K562 (cell line): Measurements from ENCODE around the gene ARIH1. TPM values are rescaled to one million over a fixed set of nuclear protein-coding genes. Genes with fewer than 3 reads are reported as not detected.

Experiments
- AFF4 ChIP-seq: sonication (generic); formaldehyde crosslinking; IDR thresholded peaks from 2 replicates; pipeline ENCODE4 v1.8.0; 2023; ENCODE audit warnings: mild to moderate bottlenecking, missing genetic modification reagents
- E2F1 ChIP-seq: sonication (generic); formaldehyde crosslinking; IDR thresholded peaks from 2 replicates; pipeline ENCODE4 v1.8.1; 2023; ENCODE audit warnings: mild to moderate bottlenecking, missing genetic modification reagents, moderate library complexity
- GTF2B ChIP-seq: IDR thresholded peaks from 2 replicates; pipeline ENCODE4 v1.6.1; 2011; ENCODE audit not compliant: insufficient read length; ENCODE audit errors: extremely low read depth
- HSF4 ChIP-seq: fragments of 250-450 bp; sonication (Bioruptor Pico); IDR thresholded peaks from 2 replicates; pipeline ENCODE4 v2.1.2; 2022; ENCODE audit warnings: mild to moderate bottlenecking, moderate library complexity, borderline replicate concordance
- ILK ChIP-seq: fragments of 450-650 bp; IDR thresholded peaks from 2 replicates; pipeline ENCODE4 v1.6.1; 2016; ENCODE audit warnings: missing genetic modification characterization, low read depth, mild to moderate bottlenecking, missing compliant biosample characterization, moderate library complexity, borderline replicate concordance
- JUN ChIP-seq, 2 experiments: sonication (generic) in 1 of 2; formaldehyde crosslinking in 1 of 2; IDR thresholded peaks; 2 replicates each; pipeline versions ENCODE4 v1.6.1 to v1.8.0; 2012 to 2022; ENCODE audit warnings: borderline replicate concordance in 2 of 2, mild to moderate bottlenecking in 2 of 2, improper control_type of control experiment in 1 of 2, low read depth in 1 of 2, low read length in 1 of 2, missing genetic modification reagents in 1 of 2
- MTA3 ChIP-seq: fragments of 450-650 bp; formaldehyde crosslinking; IDR thresholded peaks from 2 replicates; pipeline ENCODE4 v1.6.1; 2017; ENCODE audit warnings: mild to moderate bottlenecking, borderline replicate concordance
- SMAD4 ChIP-seq: fragments of 250-450 bp; sonication (Bioruptor Pico); conservative IDR thresholded peaks from 2 replicates; pipeline ENCODE4 v1.8.0; 2021; ENCODE audit warnings: inconsistent platforms, mild to moderate bottlenecking, moderate library complexity
- STAG1 ChIP-seq: sonication (generic); formaldehyde crosslinking; IDR thresholded peaks from 2 replicates; pipeline ENCODE4 v1.5.0; 2020; ENCODE audit warnings: missing genetic modification reagents, borderline replicate concordance
- TAF1 ChIP-seq: IDR thresholded peaks from 2 replicates; pipeline ENCODE4 v1.6.1; 2011; ENCODE audit warnings: mild to moderate bottlenecking, low read length, moderate library complexity; ENCODE audit not compliant: insufficient read depth, control insufficient read depth, severe bottlenecking; ENCODE audit errors: extremely low read depth
- TFAP4 ChIP-seq: sonication (generic); formaldehyde crosslinking; IDR thresholded peaks from 2 replicates; pipeline ENCODE4 v1.8.0; 2022; ENCODE audit warnings: missing genetic modification reagents, mild to moderate bottlenecking, moderate library complexity, borderline replicate concordance
- ZBTB34 ChIP-seq: fragments of 250-450 bp; sonication (Bioruptor Pico); IDR thresholded peaks from 2 replicates; pipeline ENCODE4 v1.8.0; 2021; ENCODE audit warnings: mild to moderate bottlenecking, moderate library complexity
- ZKSCAN3 ChIP-seq: fragments of 250-450 bp; sonication (Bioruptor Pico); IDR thresholded peaks from 2 replicates; pipeline ENCODE4 v1.4.0; 2020
- ZNF134 ChIP-seq: fragments of 250-450 bp; sonication (Bioruptor Pico); conservative IDR thresholded peaks from 2 replicates; pipeline ENCODE4 v1.4.0; 2020
- ZNF395 ChIP-seq: fragments of 200-800 bp; sonication (Bioruptor generic); IDR thresholded peaks from 2 replicates; pipeline ENCODE4 v1.6.1; 2017; ENCODE audit warnings: missing genetic modification characterization, missing compliant biosample characterization
- polyA plus RNA-seq, 8 experiments: library from polyadenylated mRNA; depleted of rRNA in 4 of 8; stranded (reverse) in 5 of 8; unstranded in 3 of 8; fragments of >200 nt; fragmentation: Nextera tagmentation in 2 of 8; fragmentation: Illumina TruSeq in 1 of 8; extraction: Ambion mirVana in 2 of 8; extraction: Trizol in 1 of 8; gene quantifications; 2 replicates each; pipeline versions ENCODE4 v1.2.1 to v1.2.3, GENCODE V29; 2011 to 2014; ENCODE audit warnings: inconsistent platforms in 1 of 8, missing spikeins in 1 of 8
- total RNA-seq, 7 experiments: library from RNA; depleted of rRNA in 6 of 7; stranded (reverse); fragments of >200 nt in 6 of 7; fragmentation: Illumina TruSeq in 2 of 7; extraction: Trizol in 2 of 7; gene quantifications; 2 replicates each; pipeline versions ENCODE4 v1.2.1 to v1.2.3, GENCODE V29; 2011 to 2021; ENCODE audit warnings: low replicate concordance in 1 of 7

ARIH1 gene
- total and polyA plus RNA-seq, 9 of the 15 experiments (the other 6 are each of a cell fraction or from before 2014, with no cell fraction given), result 17.7 to 125 (median 31.4) TPM

- TF ChIP-seq ZNF395 (CRISPR knock-in tag) (no peak), ZKSCAN3 (CRISPR knock-in tag) (no peak), ILK (tag) (no peak), TFAP4 (CRISPR knock-in tag) (peak; percentile 50; the same call in 1 of the 2 replicates), GTF2B (no peak), TAF1 (peak; percentile 46), E2F1 (CRISPR knock-in tag) (no peak), ZNF134 (CRISPR knock-in tag) (peak; percentile 79), ZBTB34 (CRISPR knock-in tag) (no peak), SMAD4 (CRISPR knock-in tag) (peak; percentile 45), HSF4 (CRISPR knock-in tag) (no peak), STAG1 (CRISPR knock-in tag) (no peak), MTA3 (no peak; the same call in 1 of the 2 replicates), AFF4 (CRISPR knock-in tag) (0 out of 2 replicates have a peak, but pooled peaks have one; percentile 1), JUN (IDR thresholded peaks at IDR 0.05; ENCODE audit: borderline replicate concordance, low read depth, low read length) (no peak), JUN (CRISPR knock-in tag; IDR thresholded peaks at IDR 0.05; ENCODE audit: borderline replicate concordance) (no peak)
These were observed 940 bp downstream of the ARIH1 start (continued) for GRCh38 chr15:72474912-72475628.
